Fibroblast of lung (primary cell): ENCODE results near the gene HBM.

Experiments
- CTCF ChIP-seq, 2 donors: IDR thresholded peaks in 1 of 2; conservative IDR thresholded peaks in 1 of 2; 1 replicate in 1 of 2; 2 replicates in 1 of 2; pipeline ENCODE4 v1.5.1; 2011 to 2012; ENCODE audit warnings: low read length in 2 of 2, control low read depth in 1 of 2, inconsistent platforms in 1 of 2, low read depth in 1 of 2, mild to moderate bottlenecking in 1 of 2
- EZH2 ChIP-seq: IDR thresholded peaks from 2 replicates; pipeline ENCODE4 v1.5.1; 2012; ENCODE audit warnings: low read length, control low read depth, mild to moderate bottlenecking; ENCODE audit errors: missing control alignments

- TF ChIP-seq CTCF (conservative IDR thresholded peaks at IDR 0.05 in 1 of 2, IDR thresholded peaks at IDR 0.05 in 1 of 2; ENCODE audit: low read depth in 1 of 2, low read length in 2 of 2) (no peak), EZH2 (no peak)
These were observed 46.5 kb upstream of the HBM start for GRCh38 chr16:119295-119694.
